GM21381 (cell line): ENCODE data around the gene PRORP.
"Not testable (repeated sequence)": the region's sequence is repeated elsewhere in the genome, so short reads cannot be mapped to it uniquely, and the experiment has no call there.

Experiments used
- ATAC-seq: cut with Tn5 transposase; IDR thresholded peaks from one replicate; pipeline ENCODE4 v1.9.1; 2021; ENCODE audit warnings: mild to moderate bottlenecking, moderate library complexity; ENCODE audit not compliant: unreplicated experiment

PRORP gene

GRCh38 chr14:35121887-35122695 lies at the start of gene PRORP, which contains the start of gene PPP2R3C:
Gene PRORP, plus strand, starts transcription at chr14:35122552. Its CDS starts 694 bp downstream, at chr14:35123246.
Gene PPP2R3C, minus strand, starts transcription at chr14:35121990. Its CDS starts 31 bp downstream, at chr14:35121959.
- peak; percentile 79 for ATAC-seq

- ATAC-seq: no peak
Observed at GRCh38 chr14:35073486-35073885, 48.9 kb upstream of the PRORP start.

- no peak for ATAC-seq
Observed at GRCh38 chr14:35078082-35078481, 44.3 kb upstream of the PRORP start.

GRCh38 chr14:35079742-35080141 lies 42.6 kb upstream of the PRORP start:
- no peak for ATAC-seq

- no peak for ATAC-seq
Observed at GRCh38 chr14:35083530-35084150, 38.7 kb upstream of the PRORP start.

- no peak for ATAC-seq
Observed at GRCh38 chr14:35085441-35085840, 36.9 kb upstream of the PRORP start.

GRCh38 chr14:35088514-35088913 lies 33.8 kb upstream of the PRORP start:
- no peak for ATAC-seq

GRCh38 chr14:35094645-35095044 lies 27.7 kb upstream of the PRORP start:
- not testable (repeated sequence) for ATAC-seq

- ATAC-seq: no peak
Observed at GRCh38 chr14:35107866-35108265, 14.5 kb upstream of the PRORP start.

GRCh38 chr14:35112641-35113040 lies 9.7 kb upstream of the PRORP start:
- no peak for ATAC-seq

GRCh38 chr14:35113308-35113950 lies 8.9 kb upstream of the PRORP start:
- ATAC-seq: no peak

GRCh38 chr14:35114036-35114435 lies 8.3 kb upstream of the PRORP start:
- no peak for ATAC-seq

GRCh38 chr14:35116242-35116641 lies 6.1 kb upstream of the PRORP start:
- ATAC-seq: no peak

- no peak for ATAC-seq
Observed at GRCh38 chr14:35117112-35117511, 5.2 kb upstream of the PRORP start.

GRCh38 chr14:35121026-35121886 lies 1.1 kb upstream of the PRORP start:
- no peak for ATAC-seq

- ATAC-seq: no peak
Observed at GRCh38 chr14:35122696-35123387, 490 bp downstream of the PRORP start.

- no peak for ATAC-seq
Observed at GRCh38 chr14:35123388-35123703, 994 bp downstream of the PRORP start.

GRCh38 chr14:35124127-35124526 lies 1.8 kb downstream of the PRORP start:
- no peak for ATAC-seq

- no peak for ATAC-seq
Observed at GRCh38 chr14:35133542-35134328, 11.4 kb downstream of the PRORP start.
